ENCODE measurements around the gene PLSCR4.

Gene PLSCR4

DNA sequence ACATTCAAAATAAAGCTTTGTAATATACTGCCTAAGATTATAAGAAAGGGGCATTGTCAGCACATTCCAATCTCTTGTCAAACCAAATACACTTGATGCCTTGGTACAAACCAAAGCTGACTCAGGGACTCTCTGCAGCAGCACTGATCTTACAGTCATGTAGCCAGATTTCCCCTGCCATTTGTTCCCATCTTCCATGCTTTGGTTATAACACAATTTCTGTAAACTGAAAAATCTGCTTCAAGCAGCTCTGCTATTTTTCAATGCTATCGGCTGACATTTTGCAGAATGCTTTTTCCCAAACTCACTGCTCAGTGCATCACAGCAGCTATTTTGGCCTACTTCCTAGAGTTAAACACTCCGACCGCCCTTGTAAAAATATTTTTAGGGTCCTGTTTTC is 108.1 kb downstream of the PLSCR4 start:
- Histone ChIP-seq H3K9ac (ENCODE audit: low read depth, low read length) (no peak overlapping the region), H3K4me1 (ENCODE audit: control insufficient read depth, insufficient read depth, low read length) (peaks cover 16% of the 10 kb centered on the region), H3K27me3 (ENCODE audit: control insufficient read depth, insufficient read depth, low read length) (no peaks in the 10 kb centered on the region), H3K4me3 (ENCODE audit: low read depth, low read length) (no peak overlapping the region), H3K36me3 (ENCODE audit: control insufficient read depth, insufficient read depth, low read length) (no peaks in the 10 kb centered on the region), H3K9me3 (ENCODE audit: control insufficient read depth, insufficient read depth, low read length) (no peaks in the 10 kb centered on the region), H3K27ac (ENCODE audit: low read depth, low read length) (no peak overlapping the region)

Measured in HUES48 (cell line).